ENCODE measurements around the gene SLC7A11.

Gene SLC7A11

DNA sequence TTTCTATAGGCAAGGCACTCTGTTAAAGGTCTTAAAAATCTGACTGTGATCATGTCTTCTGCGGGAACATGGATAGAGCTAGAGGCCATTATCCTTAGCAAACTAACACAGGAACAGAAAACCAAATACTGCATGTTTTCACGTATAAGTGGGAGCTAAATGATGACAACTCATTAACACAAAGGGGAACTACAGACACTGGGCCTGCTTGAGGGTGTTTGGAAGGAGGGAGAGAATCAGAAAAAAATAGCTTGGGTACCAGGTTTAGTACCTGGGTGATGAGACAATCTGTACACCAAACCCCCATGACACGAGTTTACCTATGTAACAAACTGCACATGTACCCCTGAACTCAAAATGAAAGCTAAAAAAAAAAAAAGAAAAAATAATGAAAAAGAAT is 12.1 kb downstream of the SLC7A11 start:
- Histone ChIP-seq H3K4me1 (no peaks in the 10 kb centered on the region), H3K27ac (no peak overlapping the region), H3K36me3 (no peaks in the 10 kb centered on the region), H3K4me3 (no peak overlapping the region), H3K27me3 (no peaks in the 10 kb centered on the region), H3K9me3 (no peaks in the 10 kb centered on the region)
- TF ChIP-seq, protein P1, sequence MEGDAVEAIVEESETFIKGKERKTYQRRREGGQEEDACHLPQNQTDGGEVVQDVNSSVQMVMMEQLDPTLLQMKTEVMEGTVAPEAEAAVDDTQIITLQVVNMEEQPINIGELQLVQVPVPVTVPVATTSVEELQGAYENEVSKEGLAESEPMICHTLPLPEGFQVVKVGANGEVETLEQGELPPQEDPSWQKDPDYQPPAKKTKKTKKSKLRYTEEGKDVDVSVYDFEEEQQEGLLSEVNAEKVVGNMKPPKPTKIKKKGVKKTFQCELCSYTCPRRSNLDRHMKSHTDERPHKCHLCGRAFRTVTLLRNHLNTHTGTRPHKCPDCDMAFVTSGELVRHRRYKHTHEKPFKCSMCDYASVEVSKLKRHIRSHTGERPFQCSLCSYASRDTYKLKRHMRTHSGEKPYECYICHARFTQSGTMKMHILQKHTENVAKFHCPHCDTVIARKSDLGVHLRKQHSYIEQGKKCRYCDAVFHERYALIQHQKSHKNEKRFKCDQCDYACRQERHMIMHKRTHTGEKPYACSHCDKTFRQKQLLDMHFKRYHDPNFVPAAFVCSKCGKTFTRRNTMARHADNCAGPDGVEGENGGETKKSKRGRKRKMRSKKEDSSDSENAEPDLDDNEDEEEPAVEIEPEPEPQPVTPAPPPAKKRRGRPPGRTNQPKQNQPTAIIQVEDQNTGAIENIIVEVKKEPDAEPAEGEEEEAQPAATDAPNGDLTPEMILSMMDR (IDR thresholded peaks at IDR 0.05): no peak
- intact Hi-C loops (cut with DNase I; ENCODE audit: low total_unique reads): no loop called here
- no peak for DNase-seq

DNA sequence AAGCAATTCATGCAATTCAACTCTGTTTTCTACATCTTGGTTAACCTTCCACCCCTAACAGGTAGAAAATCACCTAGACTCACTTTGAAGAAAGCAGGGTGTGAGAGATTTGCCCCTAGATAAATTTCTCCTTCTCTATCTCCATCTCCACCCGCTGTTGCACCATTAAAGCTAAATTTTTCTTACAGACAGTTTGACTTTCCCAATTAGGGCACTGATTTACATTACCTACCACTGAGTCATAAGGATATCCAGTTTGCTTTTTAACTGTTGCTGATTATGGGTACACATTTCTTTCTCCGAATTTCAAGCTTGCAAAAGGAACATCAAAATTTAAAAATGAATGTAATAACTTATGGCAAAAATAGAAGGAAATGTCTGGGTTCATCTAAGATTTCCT is 13.0 kb downstream of the SLC7A11 start:
- Histone ChIP-seq H3K4me3 (no peak overlapping the region), H3K4me1 (no peaks in the 10 kb centered on the region), H3K27ac (no peak overlapping the region), H3K36me3 (no peaks in the 10 kb centered on the region), H3K9me3 (no peaks in the 10 kb centered on the region), H3K27me3 (no peaks in the 10 kb centered on the region)
- intact Hi-C loops (cut with DNase I; ENCODE audit: low total_unique reads): no loop called here
- TF ChIP-seq, protein P1 (IDR thresholded peaks at IDR 0.05): no peak
- no peak for DNase-seq

DNA sequence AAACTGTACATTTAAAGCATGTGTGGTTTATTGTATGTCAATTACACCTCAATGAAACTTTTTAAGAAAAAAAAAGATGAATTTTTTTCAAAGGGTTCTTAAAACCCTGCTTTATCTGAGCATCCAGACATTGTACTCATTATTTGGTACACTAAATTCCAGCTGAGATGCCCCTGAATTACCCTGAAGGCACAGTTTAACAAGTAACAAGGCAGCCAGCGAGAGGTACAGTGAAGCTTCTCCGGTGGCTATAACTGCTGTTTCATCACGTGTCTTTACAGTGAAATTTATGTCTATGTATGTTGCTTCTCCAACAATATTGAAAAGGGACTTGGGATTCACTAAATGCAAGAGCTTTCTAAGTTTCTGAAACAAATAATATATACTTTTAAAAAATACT is 15.8 kb downstream of the SLC7A11 start:
- DNase-seq: no peak
- intact Hi-C loops (cut with DNase I; ENCODE audit: low total_unique reads): no loop called here
- no peaks in the 10 kb centered on the region for H3K27me3 ChIP-seq
- no peak overlapping the region for H3K27ac ChIP-seq
- no peaks in the 10 kb centered on the region for H3K36me3 ChIP-seq
- peaks cover 0 to 7% (median 3%) of the 10 kb centered on the region in 4 donors for H3K4me1 ChIP-seq
- no peak overlapping the region for H3K4me3 ChIP-seq
- TF ChIP-seq, protein P1 (IDR thresholded peaks at IDR 0.05): no peak
- H3K9me3 ChIP-seq: no peaks in the 10 kb centered on the region

DNA sequence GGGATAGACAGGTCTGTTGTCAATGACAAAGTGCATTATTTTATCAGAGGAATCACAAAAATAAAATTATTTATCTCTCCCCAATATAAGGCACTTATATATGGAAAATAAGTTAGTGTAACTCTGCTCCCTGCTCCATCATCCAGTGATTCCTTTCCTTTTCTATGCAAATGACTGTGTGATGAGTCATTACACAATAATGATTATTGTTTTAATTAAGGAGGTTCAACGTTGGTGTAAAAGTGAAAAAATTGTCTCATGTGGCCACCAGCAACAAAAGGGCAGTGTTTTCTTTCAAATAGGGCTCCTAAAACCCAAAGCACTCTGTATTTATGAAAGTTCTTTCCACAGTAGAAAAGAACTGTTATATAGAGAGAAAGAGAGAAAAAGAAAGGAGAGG is 16.7 kb downstream of the SLC7A11 start:
- no peak overlapping the region for H3K4me3 ChIP-seq
- H3K27ac ChIP-seq: no peak overlapping the region
- H3K27me3 ChIP-seq: no peaks in the 10 kb centered on the region
- intact Hi-C loops (cut with DNase I; ENCODE audit: low total_unique reads): no loop called here
- no peaks in the 10 kb centered on the region for H3K36me3 ChIP-seq
- H3K4me1 ChIP-seq: peaks cover 0 to 7% (median 3%) of the 10 kb centered on the region in 4 donors
- no peak for DNase-seq
- TF ChIP-seq, protein P1 (IDR thresholded peaks at IDR 0.05): no peak
- H3K9me3 ChIP-seq: no peaks in the 10 kb centered on the region

DNA sequence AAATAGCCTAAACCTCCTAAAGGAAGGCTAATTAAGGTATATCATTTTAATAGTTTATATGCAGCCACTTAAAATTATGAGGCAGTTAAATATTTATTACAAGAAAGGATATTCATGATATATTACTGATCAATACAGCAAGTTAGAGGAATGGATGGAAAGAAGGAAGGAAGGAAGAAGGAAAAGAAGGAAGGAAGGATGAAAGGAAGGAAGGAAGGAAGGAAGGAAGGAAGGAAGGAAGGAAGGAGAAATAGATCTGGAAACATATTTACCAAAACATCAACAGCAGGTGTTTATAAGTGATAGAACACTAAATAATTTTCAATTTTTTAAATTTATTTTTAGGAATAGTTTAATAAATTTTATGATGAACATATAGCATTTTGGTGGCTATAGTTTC is 17.5 kb downstream of the SLC7A11 start:
- Histone ChIP-seq H3K27me3 (no peaks in the 10 kb centered on the region), H3K4me3 (no peak overlapping the region), H3K27ac (no peak overlapping the region), H3K36me3 (no peaks in the 10 kb centered on the region), H3K9me3 (no peaks in the 10 kb centered on the region), H3K4me1 (peaks cover 0 to 7% (median 3%) of the 10 kb centered on the region in 4 donors)
- TF ChIP-seq, protein P1 (IDR thresholded peaks at IDR 0.05): no peak
- no peak for DNase-seq
- intact Hi-C loops (cut with DNase I; ENCODE audit: low total_unique reads): no loop called here
